ENCODE data around the gene ZNF157.
A peak's percentile ranks its signal among the peaks of the same experiment; 100 is the strongest.
"Not testable (repeated sequence)": the region's sequence is repeated elsewhere in the genome, so short reads cannot be mapped to it uniquely, and the experiment has no call there.

Gene ZNF157

DNA sequence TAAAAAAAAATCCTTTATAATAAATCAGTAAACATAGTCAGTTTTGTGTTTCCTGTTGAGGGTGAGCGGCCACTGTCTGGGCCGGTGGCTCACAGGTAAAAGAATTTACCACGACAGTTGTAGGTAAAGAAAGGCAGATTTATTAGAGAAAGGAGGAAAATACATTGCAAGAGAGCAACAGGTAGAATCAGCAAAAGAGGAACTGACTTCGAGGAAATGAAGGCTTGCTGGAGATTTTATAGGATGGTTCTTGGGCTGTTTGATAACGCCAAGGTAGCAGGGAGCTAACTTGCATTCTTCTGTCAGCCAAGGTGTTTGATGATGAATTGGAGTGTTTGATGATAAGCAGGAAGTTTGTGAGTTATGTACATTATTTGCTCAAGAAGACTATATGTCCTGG lies 2.8 kb downstream of the ZNF157 start:
- no peak for TF ChIP-seq PRDM1 (tag by site-specific recombination; IDR thresholded peaks at IDR 0.05)
- no peak for TF ChIP-seq ZNF37A (tag by site-specific recombination; IDR thresholded peaks at IDR 0.05)
- TF ChIP-seq ZNF530 (tag by site-specific recombination; IDR thresholded peaks at IDR 0.05; ENCODE audit: low read depth): no peak
- peak; percentile 71 for TF ChIP-seq SCRT2 (tag by site-specific recombination; IDR thresholded peaks at IDR 0.05)
- no peak for TF ChIP-seq ZNF544 (tag by site-specific recombination; IDR thresholded peaks at IDR 0.05)
- peak; percentile 66; the same call in 1 of the 2 replicates for TF ChIP-seq SCRT1 (tag by site-specific recombination; IDR thresholded peaks at IDR 0.05; ENCODE audit: borderline replicate concordance)
- Histone ChIP-seq H3K36me3 (ENCODE audit: control insufficient read depth in 2 of 2, insufficient read depth in 1 of 2, low read length in 2 of 2) (no peaks in the 10 kb centered on the region; a peak in 1 of 3 replicates), H3K9me3 (ENCODE audit: control insufficient read depth, insufficient read depth, low read depth, low read length) (no peaks in the 10 kb centered on the region), H3K4me3 (ENCODE audit: low read depth, low read length) (no peak overlapping the region), H3K27ac (ENCODE audit: extremely low read depth, low read depth, low read length) (no peak overlapping the region), H3K4me1 (ENCODE audit: control insufficient read depth, insufficient read depth, low read length) (no peaks in the 10 kb centered on the region)
- POLR2A ChIA-PET: no interaction called here
- CTCF ChIA-PET: interaction anchor here (0.8 to 2.0 kb wide), 2 partner anchors 12 to 168 kb away, joined by 5 to 6 read pairs; no protein-coding TSS in a partner anchor

- CTCF ChIA-PET: no interaction called here
- Histone ChIP-seq H3K4me3 (ENCODE audit: low read depth, low read length) (no peak overlapping the region), H3K36me3 (ENCODE audit: control insufficient read depth in 2 of 2, insufficient read depth in 1 of 2, low read length in 2 of 2) (no peaks in the 10 kb centered on the region), H3K27ac (ENCODE audit: extremely low read depth, low read depth, low read length) (no peak overlapping the region), H3K4me1 (ENCODE audit: control insufficient read depth, insufficient read depth, low read length) (no peaks in the 10 kb centered on the region), H3K9me3 (ENCODE audit: control insufficient read depth, insufficient read depth, low read depth, low read length) (no peaks in the 10 kb centered on the region)
- TF ChIP-seq ZNF549 (tag by site-specific recombination; IDR thresholded peaks at IDR 0.05): no peak
- TF ChIP-seq ZNF626 (tag by site-specific recombination; IDR thresholded peaks at IDR 0.05): no peak
- TF ChIP-seq ZNF214 (tag by site-specific recombination; IDR thresholded peaks at IDR 0.05; ENCODE audit: borderline replicate concordance): no peak
- TF ChIP-seq ZNF776 (tag by site-specific recombination; IDR thresholded peaks at IDR 0.05; ENCODE audit: borderline replicate concordance): no peak
- no peak for TF ChIP-seq PRDM6 (tag by site-specific recombination; IDR thresholded peaks at IDR 0.05)
- TF ChIP-seq KLF1 (tag by site-specific recombination; IDR thresholded peaks at IDR 0.05): no peak
- no peak for TF ChIP-seq TCF7L2 (IDR thresholded peaks at IDR 0.05; ENCODE audit: borderline replicate concordance, low read depth, low read length)
- TF ChIP-seq ZNF248 (tag by site-specific recombination; IDR thresholded peaks at IDR 0.05): no peak
- no peak for TF ChIP-seq ZNF658 (tag by site-specific recombination; IDR thresholded peaks at IDR 0.05)
- POLR2A ChIA-PET: interaction anchor here (0.6 kb wide), 1 partner anchor 168 kb away, joined by 5 read pairs; no protein-coding TSS in a partner anchor
Observed at GRCh38 chrX:47380268-47380667, 9.9 kb downstream of the ZNF157 start.

DNA sequence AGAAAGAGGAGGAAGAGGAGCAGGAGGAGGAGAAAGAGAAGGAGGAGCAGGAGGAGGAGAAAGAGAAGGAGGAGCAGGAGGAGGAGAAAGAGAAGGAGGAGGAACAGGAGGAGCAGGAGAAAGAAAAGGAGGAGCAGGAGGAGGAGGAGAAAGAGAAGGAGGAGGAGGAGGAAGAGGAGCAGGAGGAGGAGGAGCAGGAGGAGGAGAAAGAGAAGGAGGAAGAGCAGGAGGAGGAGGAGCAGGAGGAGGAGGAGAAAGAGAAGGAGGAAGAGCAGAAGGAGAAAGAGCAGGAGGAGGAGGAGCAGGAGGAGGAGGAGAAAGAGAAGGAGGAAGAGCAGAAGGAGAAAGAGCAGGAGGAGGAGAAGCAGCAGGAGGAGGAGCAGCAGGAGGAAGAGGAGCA lies 10.5 kb downstream of the ZNF157 start:
- H3K4me1 ChIP-seq (ENCODE audit: control insufficient read depth, insufficient read depth, low read length); H3K4me3 ChIP-seq (ENCODE audit: low read depth, low read length); H3K27ac ChIP-seq (ENCODE audit: extremely low read depth, low read depth, low read length); H3K36me3 ChIP-seq (ENCODE audit: control insufficient read depth in 2 of 2, insufficient read depth in 1 of 2, low read length in 2 of 2); H3K9me3 ChIP-seq (ENCODE audit: control insufficient read depth, insufficient read depth, low read depth, low read length); CTCF ChIA-PET: not testable (repeated sequence)
- POLR2A ChIA-PET: interaction anchor here (0.6 kb wide), 1 partner anchor 168 kb away, joined by 5 read pairs; no protein-coding TSS in a partner anchor
- TF ChIP-seq SP3 (tag by site-specific recombination; IDR thresholded peaks at IDR 0.05) (peak; percentile 84), EGR2 (tag by site-specific recombination; IDR thresholded peaks at IDR 0.05; ENCODE audit: low read depth) (peak; percentile 80)
- TF ChIP-seq, protein P1, sequence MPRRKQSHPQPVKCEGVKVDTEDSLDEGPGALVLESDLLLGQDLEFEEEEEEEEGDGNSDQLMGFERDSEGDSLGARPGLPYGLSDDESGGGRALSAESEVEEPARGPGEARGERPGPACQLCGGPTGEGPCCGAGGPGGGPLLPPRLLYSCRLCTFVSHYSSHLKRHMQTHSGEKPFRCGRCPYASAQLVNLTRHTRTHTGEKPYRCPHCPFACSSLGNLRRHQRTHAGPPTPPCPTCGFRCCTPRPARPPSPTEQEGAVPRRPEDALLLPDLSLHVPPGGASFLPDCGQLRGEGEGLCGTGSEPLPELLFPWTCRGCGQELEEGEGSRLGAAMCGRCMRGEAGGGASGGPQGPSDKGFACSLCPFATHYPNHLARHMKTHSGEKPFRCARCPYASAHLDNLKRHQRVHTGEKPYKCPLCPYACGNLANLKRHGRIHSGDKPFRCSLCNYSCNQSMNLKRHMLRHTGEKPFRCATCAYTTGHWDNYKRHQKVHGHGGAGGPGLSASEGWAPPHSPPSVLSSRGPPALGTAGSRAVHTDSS (tag by site-specific recombination; IDR thresholded peaks at IDR 0.05): peak; percentile 71
